Body of pancreas (tissue), 4 donors: ENCODE data around the gene COL19A1.

Experiments
- CTCF ChIP-seq, 7 experiments: fragments of 450-650 bp in 4 of 7; fragments of 200-600 bp in 3 of 7; sonication (generic) in 3 of 7; IDR thresholded peaks; one replicate each; pipeline ENCODE4 v1.5.1; 2016 to 2019; ENCODE audit warnings: antibody characterized with exemption in 7 of 7
- POLR2A ChIP-seq, 3 donors: fragments of 450-650 bp; IDR thresholded peaks; one replicate each; pipeline ENCODE4 v1.6.1; 2016; ENCODE audit warnings: antibody characterized with exemption in 3 of 3, mild to moderate bottlenecking in 2 of 3

- TF ChIP-seq CTCF (IDR thresholded peaks at IDR 0.05) (no peak), POLR2A (IDR thresholded peaks at IDR 0.05) (no peak)
These were observed 21.5 kb downstream of the COL19A1 start for GRCh38 chr6:69887714-69888345.
